ENCODE data around the gene PIK3R6. TPM values are rescaled to one million over a fixed set of nuclear protein-coding genes. Genes with fewer than 3 reads are reported as not detected.

Gene PIK3R6
- total RNA-seq, 1 donor from 2014 or later = not detected

GRCh38 chr17:8912084-8912981 is 44.9 kb upstream of the PIK3R6 start:
- TF ChIP-seq CTCF (IDR thresholded peaks at IDR 0.05; ENCODE audit: insufficient read depth, low read length, poor library complexity, severe bottlenecking) = no peak
- Histone ChIP-seq H3K27me3 (ENCODE audit: control insufficient read depth, insufficient read depth, low read length) (peaks cover 13% of the 10 kb centered on the region), H3K4me3 (ENCODE audit: low read depth, low read length) (no peak overlapping the region), H3K36me3 (ENCODE audit: control insufficient read depth, insufficient read depth, low read length) (no peaks in the 10 kb centered on the region)
- DNase-seq (ENCODE audit: low read depth) = no peak

- no peaks in the 10 kb centered on the region for H3K36me3 ChIP-seq (ENCODE audit: control insufficient read depth, insufficient read depth, low read length)
- no peak for DNase-seq (ENCODE audit: low read depth)
- peaks cover 13% of the 10 kb centered on the region for H3K27me3 ChIP-seq (ENCODE audit: control insufficient read depth, insufficient read depth, low read length)
- no peak overlapping the region for H3K4me3 ChIP-seq (ENCODE audit: low read depth, low read length)
- TF ChIP-seq CTCF (IDR thresholded peaks at IDR 0.05; ENCODE audit: insufficient read depth, low read length, poor library complexity, severe bottlenecking) = no peak
These were observed 43.6 kb upstream of the PIK3R6 start for GRCh38 chr17:8910969-8911604.

GRCh38 chr17:8909586-8910270 is 42.3 kb upstream of the PIK3R6 start:
- Histone ChIP-seq H3K36me3 (ENCODE audit: control insufficient read depth, insufficient read depth, low read length) (no peaks in the 10 kb centered on the region), H3K4me3 (ENCODE audit: low read depth, low read length) (no peak overlapping the region), H3K27me3 (ENCODE audit: control insufficient read depth, insufficient read depth, low read length) (peaks cover 13% of the 10 kb centered on the region)
- DNase-seq (ENCODE audit: low read depth) = no peak
- no peak for TF ChIP-seq CTCF (IDR thresholded peaks at IDR 0.05; ENCODE audit: insufficient read depth, low read length, poor library complexity, severe bottlenecking)

GRCh38 chr17:8905331-8905730 is 37.9 kb upstream of the PIK3R6 start:
- DNase-seq (ENCODE audit: low read depth) = no peak
- H3K36me3 ChIP-seq (ENCODE audit: control insufficient read depth, insufficient read depth, low read length) = no peaks in the 10 kb centered on the region
- TF ChIP-seq CTCF (IDR thresholded peaks at IDR 0.05; ENCODE audit: insufficient read depth, low read length, poor library complexity, severe bottlenecking) = no peak

GRCh38 chr17:8904686-8905085 is 37.2 kb upstream of the PIK3R6 start:
- no peak for DNase-seq (ENCODE audit: low read depth)
- peaks cover 3% of the 10 kb centered on the region for H3K27me3 ChIP-seq (ENCODE audit: control insufficient read depth, insufficient read depth, low read length)
- H3K36me3 ChIP-seq (ENCODE audit: control insufficient read depth, insufficient read depth, low read length) = no peaks in the 10 kb centered on the region
- no peak for TF ChIP-seq CTCF (IDR thresholded peaks at IDR 0.05; ENCODE audit: insufficient read depth, low read length, poor library complexity, severe bottlenecking)
- no peak overlapping the region for H3K4me3 ChIP-seq (ENCODE audit: low read depth, low read length)

More at GRCh38 chr17:8905331-8905730, 37.9 kb upstream of the PIK3R6 start:
- Histone ChIP-seq H3K4me3 (ENCODE audit: low read depth, low read length) (no peak overlapping the region), H3K27me3 (ENCODE audit: control insufficient read depth, insufficient read depth, low read length) (peaks cover 6% of the 10 kb centered on the region)
